IMR-90 (cell line): Measurements from ENCODE around the gene AOC2.

Experiments used
- BHLHE40 ChIP-seq: fragments of 150-350 bp; IDR thresholded peaks from 2 replicates; pipeline ENCODE4 v1.6.1; 2016; ENCODE audit warnings: mild to moderate bottlenecking, low read depth, low read length
- CTCF ChIP-seq: conservative IDR thresholded peaks from 2 replicates; pipeline ENCODE4 v1.5.1; 2012; ENCODE audit warnings: mild to moderate bottlenecking, low read depth, low read length, improper control_type of control experiment
- FOS ChIP-seq: fragments of 150-350 bp; IDR thresholded peaks from 2 replicates; pipeline ENCODE4 v1.6.1; 2016; ENCODE audit warnings: low read depth, low read length
- MAFK ChIP-seq: IDR thresholded peaks from 2 replicates; pipeline ENCODE4 v1.6.1; 2012; ENCODE audit warnings: low read depth, low read length, improper control_type of control experiment
- MAZ ChIP-seq: IDR thresholded peaks from 2 replicates; pipeline ENCODE4 v1.6.1; 2012; ENCODE audit warnings: low read depth, mild to moderate bottlenecking, low read length, improper control_type of control experiment, moderate library complexity, borderline replicate concordance
- MXI1 ChIP-seq: IDR thresholded peaks from 2 replicates; pipeline ENCODE4 v1.6.1; 2012; ENCODE audit warnings: low read depth, mild to moderate bottlenecking, low read length, moderate library complexity, borderline replicate concordance
- POLR2A ChIP-seq: IDR thresholded peaks from 2 replicates; pipeline ENCODE4 v1.6.1; 2012; ENCODE audit warnings: mild to moderate bottlenecking, low read depth, low read length
- RAD21 ChIP-seq: IDR thresholded peaks from 2 replicates; pipeline ENCODE4 v1.6.1; 2012; ENCODE audit warnings: low read length, improper control_type of control experiment
- RCOR1 ChIP-seq: IDR thresholded peaks from 2 replicates; pipeline ENCODE4 v1.6.1; 2012; ENCODE audit warnings: mild to moderate bottlenecking, low read length, improper control_type of control experiment; ENCODE audit not compliant: insufficient replicate concordance
- RFX5 ChIP-seq: IDR thresholded peaks from 2 replicates; pipeline ENCODE4 v1.8.0; 2012; ENCODE audit warnings: low read depth, mild to moderate bottlenecking, low read length, moderate library complexity

DNA sequence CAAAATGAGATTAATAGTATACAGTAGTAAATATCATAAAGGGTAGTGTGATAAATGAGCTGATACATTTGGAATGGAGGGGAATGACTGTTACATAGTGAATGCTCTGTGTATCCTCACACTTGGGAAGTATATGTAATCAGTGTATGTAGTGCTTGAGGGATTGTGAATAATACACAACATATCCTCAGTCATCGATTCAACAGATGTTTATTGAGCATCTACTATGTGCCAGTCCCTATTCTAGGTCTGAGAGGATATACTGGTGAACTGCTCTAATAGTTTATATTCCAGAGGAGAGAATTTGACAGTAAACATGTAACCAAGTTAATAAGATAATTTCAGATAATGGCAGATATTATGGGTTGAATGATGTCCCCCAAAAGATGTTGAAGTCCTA is 16.9 kb upstream of the AOC2 start:
- TF ChIP-seq POLR2A (no peak), CTCF (no peak), RFX5 (no peak), RCOR1 (no peak), MAFK (no peak), FOS (no peak), MAZ (no peak), RAD21 (no peak), MXI1 (no peak), BHLHE40 (no peak)
